OCI-LY3 (cell line): ENCODE measurements around the gene IP6K2.

Experiments
- H2AFZ ChIP-seq: fragments of 200-600, 300-600 bp; shearing (Covaris generic); 2 replicates; pipeline ENCODE4 v1.6.0; 2014; ENCODE audit warnings: antibody characterized with exemption, low read depth, low read length
- H3K27ac ChIP-seq: fragments of 200-600, 300-600 bp; sonication (generic); 2 replicates; pipeline ENCODE4 v1.5.1; 2014; ENCODE audit warnings: mild to moderate bottlenecking, low read length, moderate library complexity, mixed read lengths
- H3K27me3 ChIP-seq: fragments of 200-600, 300-600 bp; sonication (generic); 2 replicates; pipeline ENCODE4 v1.6.1; 2014; ENCODE audit warnings: low read depth, low read length, mixed read lengths
- H3K36me3 ChIP-seq: fragments of 200-600, 300-600 bp; sonication (generic); replicated peaks from 2 replicates; pipeline ENCODE3; 2014; ENCODE audit warnings: low read depth, low read length, mixed read lengths
- H3K4me1 ChIP-seq: fragments of 300-600, 200-600 bp; sonication (generic); 2 replicates; pipeline ENCODE4 v1.6.1; 2014; ENCODE audit warnings: low read length, mixed read lengths
- H3K4me2 ChIP-seq: fragments of 200-600, 300-600 bp; sonication (generic); 2 replicates; pipeline ENCODE4 v1.6.1; 2014; ENCODE audit warnings: low read length, mixed read lengths
- H3K4me3 ChIP-seq: fragments of 300-600, 200-600 bp; sonication (generic); 2 replicates; pipeline ENCODE4 v1.5.1; 2014; ENCODE audit warnings: antibody characterized with exemption, mild to moderate bottlenecking, low read length, moderate library complexity
- H3K79me2 ChIP-seq: fragments of 300-600, 200-600 bp; shearing (Covaris generic); 2 replicates; pipeline ENCODE4 v1.6.1; 2014; ENCODE audit warnings: mild to moderate bottlenecking, low read length, mixed read lengths
- H3K9ac ChIP-seq: fragments of 300-600, 200-600 bp; shearing (Covaris generic); 2 replicates; pipeline ENCODE4 v1.6.0; 2014; ENCODE audit warnings: mild to moderate bottlenecking, low read length, moderate library complexity
- H3K9me3 ChIP-seq: fragments of 200-600, 300-600 bp; shearing (Covaris generic); 2 replicates; pipeline ENCODE4 v1.6.1; 2014; ENCODE audit warnings: low read length, mixed read lengths; ENCODE audit not compliant: insufficient read depth
- H4K20me1 ChIP-seq: fragments of 200-600, 300-600 bp; sonication (generic); 2 replicates; pipeline ENCODE4 v1.6.1; 2016; ENCODE audit warnings: low read length, mixed read lengths; ENCODE audit not compliant: insufficient read depth
- CTCF ChIP-seq: fragments of 200-600, 300-600 bp; sonication (generic); IDR thresholded peaks from 2 replicates; pipeline ENCODE4 v1.5.1; 2014; ENCODE audit warnings: antibody characterized with exemption, low read length, low read depth
- EZH2phosphoT487 ChIP-seq: fragments of 200-600 bp; shearing (Covaris generic); IDR thresholded peaks from 2 replicates; pipeline ENCODE4 v1.6.1; 2018; ENCODE audit warnings: antibody characterized with exemption, mixed run types, low read depth

The IP6K2 gene

DNA sequence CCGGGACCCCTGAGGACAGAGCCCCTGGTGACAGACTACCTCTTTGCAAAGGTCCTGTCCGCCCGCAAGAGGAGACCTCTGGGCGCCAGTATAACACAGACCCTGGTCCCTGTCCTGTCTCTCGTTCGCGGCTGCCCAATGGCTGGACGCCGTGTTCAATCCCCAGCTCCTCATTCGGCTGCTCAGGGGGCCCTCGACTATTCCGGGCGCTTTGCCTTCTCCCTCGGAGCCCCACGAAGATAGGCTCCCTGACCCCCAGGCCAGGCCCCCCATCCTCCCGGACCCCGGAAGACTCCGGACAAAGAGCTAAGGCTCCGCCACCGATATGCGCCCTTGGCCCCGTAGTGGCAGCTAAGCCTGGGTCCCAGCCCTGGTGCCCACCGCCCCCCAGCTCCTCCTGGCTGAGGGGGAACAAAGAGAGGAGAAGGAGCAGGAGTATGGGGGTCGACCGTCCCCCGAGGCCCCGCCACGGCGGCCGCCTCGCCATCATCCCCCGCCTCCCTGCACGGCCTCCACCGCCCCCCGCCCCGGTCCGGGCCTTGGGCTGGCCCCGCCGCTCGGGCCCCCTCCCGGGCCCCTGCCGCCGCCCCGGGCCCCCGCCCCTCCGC lies 54.8 kb downstream of the IP6K2 start:
- no peak for TF ChIP-seq CTCF
- no peak overlapping the region for H3K4me2 ChIP-seq

DNA sequence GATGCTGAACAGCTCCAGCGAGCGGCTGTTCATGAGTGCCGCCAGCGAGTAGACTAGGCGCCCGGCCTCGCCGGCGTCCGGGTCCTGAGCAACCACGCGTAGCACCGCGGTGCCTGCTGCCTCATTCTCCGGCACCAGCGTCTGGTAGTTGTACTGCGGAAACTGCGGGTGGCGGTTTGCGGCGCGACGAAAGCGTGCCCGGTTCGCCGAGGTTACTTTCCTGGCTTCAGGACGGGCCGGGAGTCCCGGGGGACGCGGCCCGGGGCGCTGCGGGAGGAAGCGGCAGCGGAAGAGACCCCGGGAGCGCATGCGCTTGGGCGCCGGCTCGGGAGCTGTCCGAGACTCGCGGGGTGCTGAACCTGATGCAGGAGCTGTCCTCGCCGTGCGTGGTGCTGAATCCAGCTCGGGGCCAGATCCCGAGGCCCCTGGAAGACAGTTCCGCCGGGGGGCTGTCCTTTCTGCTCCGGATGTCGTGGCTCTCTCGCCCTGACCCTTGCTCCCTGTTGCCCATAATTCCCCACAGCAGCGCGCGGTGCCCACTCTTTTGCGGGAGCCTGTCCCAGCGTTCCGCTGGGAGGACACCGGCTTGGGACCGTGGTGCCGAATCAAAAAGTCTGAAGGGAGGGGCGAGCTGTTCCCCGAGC lies 55.4 kb downstream of the IP6K2 start:
- no peaks in the 10 kb centered on the region for H3K79me2 ChIP-seq
- H3K4me2 ChIP-seq: no peak overlapping the region
- no peaks in the 10 kb centered on the region for H3K27me3 ChIP-seq
- H3K27ac ChIP-seq: no peak overlapping the region
- no peak overlapping the region for H2AFZ ChIP-seq
- H3K9ac ChIP-seq: no peak overlapping the region
- H3K9me3 ChIP-seq: no peaks in the 10 kb centered on the region
- peaks cover 22% of the 10 kb centered on the region for H3K36me3 ChIP-seq
- H3K4me3 ChIP-seq: no peak overlapping the region
- no peaks in the 10 kb centered on the region; the same call in 1 of the 2 replicates for H4K20me1 ChIP-seq
- H3K4me1 ChIP-seq: no peaks in the 10 kb centered on the region
- TF ChIP-seq EZH2phosphoT487: no peak
- TF ChIP-seq CTCF: no peak

More for the DNA sequence above, 54.8 kb downstream of the IP6K2 start:
- H2AFZ ChIP-seq: no peak overlapping the region
- H3K9ac ChIP-seq: no peak overlapping the region
- H3K27ac ChIP-seq: no peak overlapping the region
- H3K4me3 ChIP-seq: no peak overlapping the region
- no peaks in the 10 kb centered on the region for H3K79me2 ChIP-seq
- no peaks in the 10 kb centered on the region; the same call in 1 of the 2 replicates for H4K20me1 ChIP-seq
- no peaks in the 10 kb centered on the region for H3K27me3 ChIP-seq
- no peaks in the 10 kb centered on the region for H3K9me3 ChIP-seq
- H3K36me3 ChIP-seq: peaks cover 22% of the 10 kb centered on the region
- no peaks in the 10 kb centered on the region for H3K4me1 ChIP-seq

DNA sequence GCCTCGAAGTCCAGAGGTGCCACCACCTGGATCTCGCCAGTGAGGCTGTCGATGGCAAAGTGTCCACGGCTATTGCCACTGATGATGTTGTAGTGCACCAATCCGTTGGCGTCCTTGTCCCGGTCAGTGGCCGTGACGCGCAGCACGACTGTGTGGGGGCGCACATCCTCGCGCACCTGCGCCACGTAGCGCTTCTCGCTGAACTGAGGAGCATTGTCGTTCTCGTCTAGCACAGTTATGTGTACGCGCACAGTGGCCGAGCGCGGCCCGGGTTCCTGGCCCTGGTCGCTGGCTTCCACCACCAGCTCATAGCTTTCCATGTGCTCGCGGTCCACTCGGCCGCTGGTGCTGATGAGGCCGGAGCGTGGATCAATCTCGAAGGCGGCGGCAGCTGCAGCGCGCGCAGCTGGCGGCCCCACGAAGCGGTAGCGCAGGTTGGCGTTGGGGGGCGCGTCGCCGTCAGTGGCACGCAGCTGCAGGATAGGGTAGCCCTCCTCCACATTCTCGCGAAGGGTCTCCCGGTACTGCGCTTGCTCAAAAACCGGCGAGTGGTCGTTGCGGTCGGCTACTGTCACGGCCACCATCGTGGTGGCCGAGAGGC lies 56.1 kb downstream of the IP6K2 start:
- H3K9me3 ChIP-seq: no peaks in the 10 kb centered on the region
- no peak overlapping the region for H3K4me2 ChIP-seq
- H3K9ac ChIP-seq: no peak overlapping the region
- H3K27me3 ChIP-seq: no peaks in the 10 kb centered on the region
- H3K27ac ChIP-seq: no peak overlapping the region
- TF ChIP-seq CTCF (no peak), EZH2phosphoT487 (no peak)
- H3K36me3 ChIP-seq: peaks cover 22% of the 10 kb centered on the region
- no peaks in the 10 kb centered on the region; the same call in 1 of the 2 replicates for H4K20me1 ChIP-seq
- H2AFZ ChIP-seq: no peak overlapping the region
- H3K4me3 ChIP-seq: no peak overlapping the region
- H3K4me1 ChIP-seq: no peaks in the 10 kb centered on the region
- no peaks in the 10 kb centered on the region for H3K79me2 ChIP-seq

- H3K27me3 ChIP-seq: no peaks in the 10 kb centered on the region
- H3K9me3 ChIP-seq: no peaks in the 10 kb centered on the region
- H4K20me1 ChIP-seq: no peaks in the 10 kb centered on the region; the same call in 1 of the 2 replicates
- no peaks in the 10 kb centered on the region for H3K79me2 ChIP-seq
- no peak overlapping the region for H2AFZ ChIP-seq
- no peak overlapping the region for H3K4me3 ChIP-seq
- TF ChIP-seq EZH2phosphoT487 (no peak), CTCF (no peak)
- no peak overlapping the region for H3K9ac ChIP-seq
- H3K4me2 ChIP-seq: no peak overlapping the region
- H3K4me1 ChIP-seq: no peaks in the 10 kb centered on the region
- H3K36me3 ChIP-seq: peaks cover 6% of the 10 kb centered on the region
- no peak overlapping the region for H3K27ac ChIP-seq
These were observed 60.2 kb downstream of the IP6K2 start for GRCh38 chr3:48656841-48657281.
